Measurements from ENCODE around the gene ABT1. TPM values are rescaled to one million over a fixed set of nuclear protein-coding genes. Genes with fewer than 3 reads are reported as not detected.

The ABT1 gene
- total and polyA plus RNA-seq, 2 of the 8 experiments (the other 6 are each of a cell fraction or from before 2014, with no cell fraction given), result 20.5 to 30.7 TPM

GRCh38 chr6:26623339-26623859 is 26.6 kb downstream of the ABT1 start:
- no peak overlapping the region for H3K4ac ChIP-seq (replicated peaks; ENCODE audit: insufficient read length, low read depth, low read length)
- H3K4me3 ChIP-seq (ENCODE audit: extremely low read depth in 1 of 4, insufficient read depth in 2 of 4, low read depth in 3 of 4, low read length in 4 of 4), result no peak overlapping the region
- H4K20me1 ChIP-seq (replicated peaks in 1 of 2; ENCODE audit: control insufficient read depth in 1 of 2, insufficient read depth in 2 of 2, low read length in 2 of 2), result no peaks in the 10 kb centered on the region
- no peak overlapping the region for H3K56ac ChIP-seq (replicated peaks; ENCODE audit: insufficient read length, low read depth, low read length)
- no peaks in the 10 kb centered on the region for H3K79me2 ChIP-seq (ENCODE audit: control insufficient read depth in 1 of 2, insufficient read depth in 2 of 2, low read length in 2 of 2)
- H3K36me3 ChIP-seq (ENCODE audit: control insufficient read depth in 2 of 4, insufficient read depth in 4 of 4, low read length in 3 of 4), result no peaks in the 10 kb centered on the region
- no peak overlapping the region for H2BK20ac ChIP-seq (ENCODE audit: low read length)
- no peak overlapping the region for H4K5ac ChIP-seq (ENCODE audit: insufficient read length, low read depth, low read length)
- 96% methylated on average over 1 of the region's 1 CpG; no CpG with 5 or more reads in 1 of the 2 experiments for WGBS, 2 experiments (ENCODE audit: extremely low coverage in 1 of 2, insufficient coverage in 1 of 2, insufficient read length in 1 of 2, insufficient replicate concordance in 2 of 2, low coverage in 1 of 2, low lambda C conversion rate in 2 of 2, missing lambda C conversion rate in 1 of 2)
- no peaks in the 10 kb centered on the region for H3K79me1 ChIP-seq (ENCODE audit: low read depth, low read length)
- POLR2A ChIA-PET (ENCODE audit: partially characterized antibody), result no interaction called here
- H3K9me3 ChIP-seq (ENCODE audit: insufficient read depth in 2 of 2, low read depth in 1 of 2, low read length in 1 of 2), result peaks cover 2 to 6% of the 10 kb centered on the region in 2 experiments; a peak in 2 of 4 replicates
- FAIRE-seq (no peak), DNase-seq (ENCODE audit: low read depth in 1 of 2, low spot score in 2 of 2) (no peak)
- no peaks in the 10 kb centered on the region for H3K4me1 ChIP-seq (replicated peaks in 1 of 4; ENCODE audit: control insufficient read depth in 3 of 4, insufficient read depth in 4 of 4, low read length in 3 of 4)
- no peak overlapping the region for H3K27ac ChIP-seq (ENCODE audit: low read depth, low read length)
- H3K14ac ChIP-seq (ENCODE audit: insufficient read length), result no peak overlapping the region
- H3K4me2 ChIP-seq (ENCODE audit: insufficient read depth in 1 of 2, low read depth in 2 of 2, low read length in 2 of 2), result no peak overlapping the region
- H2BK12ac ChIP-seq (ENCODE audit: low read depth, low read length), result no peak overlapping the region
- no peak overlapping the region for H4K8ac ChIP-seq (ENCODE audit: extremely low read depth, insufficient read depth, low read length)
- TF ChIP-seq RFX5 (IDR thresholded peaks at IDR 0.05; ENCODE audit: borderline replicate concordance, low read depth, low read length) (no peak), SP2 (IDR thresholded peaks at IDR 0.05; ENCODE audit: low read length) (no peak), RXRA (IDR thresholded peaks at IDR 0.05; ENCODE audit: insufficient read depth, low read depth, low read length) (no peak), GABPA (IDR thresholded peaks at IDR 0.05; ENCODE audit: borderline replicate concordance, insufficient read depth, low read length) (no peak), SIRT6 (IDR thresholded peaks at IDR 0.05; ENCODE audit: low read length) (no peak), E2F6 (IDR thresholded peaks at IDR 0.05) (no peak), KDM4A (IDR thresholded peaks at IDR 0.05; ENCODE audit: low read depth, low read length, severe bottlenecking) (no peak), ATF2 (IDR thresholded peaks at IDR 0.05; ENCODE audit: low read length) (no peak), BCL11A (IDR thresholded peaks at IDR 0.05; ENCODE audit: low read depth in 2 of 2, low read length in 2 of 2) (no peak)
- no peak overlapping the region for H2BK120ac ChIP-seq (replicated peaks; ENCODE audit: low read depth, low read length)
- no peak overlapping the region for H2AK5ac ChIP-seq (ENCODE audit: low read depth, low read length)
- no peak overlapping the region for H2BK5ac ChIP-seq (ENCODE audit: low read depth, low read length)
- CTCF ChIA-PET (ENCODE audit: partially characterized antibody), result interaction anchor here (0.7 to 0.9 kb wide), 2 partner anchors 10 to 21 kb away, joined by 3 to 7 read pairs; no protein-coding TSS in a partner anchor
- no peak overlapping the region for H3K18ac ChIP-seq (ENCODE audit: extremely low read depth, low read length)
- H3K23me2 ChIP-seq (ENCODE audit: low read depth, low read length), result no peaks in the 10 kb centered on the region
- no peak overlapping the region for H3K23ac ChIP-seq (ENCODE audit: insufficient read length)
- no peak overlapping the region for H4K91ac ChIP-seq (replicated peaks; ENCODE audit: insufficient read length, low read length)
- H2AFZ ChIP-seq (ENCODE audit: low read length), result no peak overlapping the region
- no peak overlapping the region for H2BK15ac ChIP-seq (ENCODE audit: low read length)
- no peaks in the 10 kb centered on the region for H3K27me3 ChIP-seq (replicated peaks in 1 of 4; ENCODE audit: control insufficient read depth in 3 of 4, extremely low read depth in 1 of 4, insufficient read depth in 3 of 4, low read length in 3 of 4)
- H3K9ac ChIP-seq (replicated peaks in 1 of 4; ENCODE audit: extremely low read depth in 1 of 4, low read depth in 3 of 4, low read length in 3 of 4), result no peak overlapping the region
